K562 (cell line): ENCODE results near the gene WDFY2. TPM values are rescaled to one million over a fixed set of nuclear protein-coding genes. Genes with fewer than 3 reads are reported as not detected.

ENCODE experiments used
- CHD4 ChIP-seq: fragments of 200-600 bp; sonication (generic); IDR thresholded peaks from 3 replicates; pipeline ENCODE4 v1.6.1; 2012; ENCODE audit warnings: low read depth, mild to moderate bottlenecking, mixed read lengths, low read length, inconsistent platforms; ENCODE audit not compliant: insufficient read depth, insufficient replicate concordance, poor library complexity, severe bottlenecking
- E2F1 ChIP-seq: sonication (generic); formaldehyde crosslinking; IDR thresholded peaks from 2 replicates; pipeline ENCODE4 v1.8.1; 2023; ENCODE audit warnings: mild to moderate bottlenecking, missing genetic modification reagents, moderate library complexity
- HMG20A ChIP-seq: fragments of 450-650 bp; formaldehyde crosslinking; conservative IDR thresholded peaks from 2 replicates; pipeline ENCODE4 v1.4.0; 2020; ENCODE audit warnings: mild to moderate bottlenecking, mixed read lengths
- KAT7 ChIP-seq: sonication (generic); formaldehyde crosslinking; IDR thresholded peaks from 2 replicates; pipeline ENCODE4 v1.8.0; 2022; ENCODE audit warnings: missing genetic modification reagents, mild to moderate bottlenecking, borderline replicate concordance
- MAFG ChIP-seq: fragments of 450-650 bp; conservative IDR thresholded peaks from 2 replicates; pipeline ENCODE4 v1.6.1; 2016; ENCODE audit warnings: missing genetic modification characterization, missing compliant biosample characterization
- MAX ChIP-seq: sonication (generic); formaldehyde crosslinking; IDR thresholded peaks from 2 replicates; pipeline ENCODE4 v1.9.0; 2022; ENCODE audit warnings: mild to moderate bottlenecking, missing genetic modification reagents
- MBD2 ChIP-seq: sonication (generic); IDR thresholded peaks from 2 replicates; pipeline ENCODE4 v1.6.1; 2016; ENCODE audit warnings: low read depth, borderline replicate concordance
- SMAD1 ChIP-seq: fragments of 150-350 bp; IDR thresholded peaks from 2 replicates; pipeline ENCODE4 v1.6.1; 2014; ENCODE audit warnings: low read length, low read depth; ENCODE audit not compliant: partially characterized antibody
- TAF9B ChIP-seq: fragments of 450-650 bp; IDR thresholded peaks from 2 replicates; pipeline ENCODE4 v1.6.1; 2018; ENCODE audit warnings: mild to moderate bottlenecking; ENCODE audit not compliant: partially characterized antibody
- TBP ChIP-seq: optimal IDR thresholded peaks from 2 replicates; pipeline ENCODE3; 2011; ENCODE audit warnings: low read depth, low read length, improper control_type of control experiment
- ZC3H8 ChIP-seq: fragments of 450-650 bp; IDR thresholded peaks from 2 replicates; pipeline ENCODE4 v1.6.1; 2017
- ZNF311 ChIP-seq: fragments of 250-450 bp; sonication (Bioruptor Pico); IDR thresholded peaks from 2 replicates; pipeline ENCODE4 v1.4.0; 2020; ENCODE audit warnings: mild to moderate bottlenecking, moderate library complexity
- ZNF551 ChIP-seq: fragments of 250-450 bp; sonication (Bioruptor Pico); IDR thresholded peaks from 2 replicates; pipeline ENCODE4 v1.5.0; 2021; ENCODE audit warnings: mild to moderate bottlenecking, moderate library complexity
- ZNF668 ChIP-seq: fragments of 250-450 bp; sonication (Bioruptor Pico); IDR thresholded peaks from 2 replicates; pipeline ENCODE4 v1.8.0; 2022; ENCODE audit warnings: mild to moderate bottlenecking, inconsistent platforms
- polyA plus RNA-seq, 8 experiments: library from polyadenylated mRNA; depleted of rRNA in 4 of 8; stranded (reverse) in 5 of 8; unstranded in 3 of 8; fragments of >200 nt; fragmentation: Nextera tagmentation in 2 of 8; fragmentation: Illumina TruSeq in 1 of 8; extraction: Ambion mirVana in 2 of 8; extraction: Trizol in 1 of 8; gene quantifications; 2 replicates each; pipeline versions ENCODE4 v1.2.1 to v1.2.3, GENCODE V29; 2011 to 2014; ENCODE audit warnings: inconsistent platforms in 1 of 8, missing spikeins in 1 of 8
- total RNA-seq, 7 experiments: library from RNA; depleted of rRNA in 6 of 7; stranded (reverse); fragments of >200 nt in 6 of 7; fragmentation: Illumina TruSeq in 2 of 7; extraction: Trizol in 2 of 7; gene quantifications; 2 replicates each; pipeline versions ENCODE4 v1.2.1 to v1.2.3, GENCODE V29; 2011 to 2021; ENCODE audit warnings: low replicate concordance in 1 of 7
- TF ChIP-seq, protein P1 (sequence below): sonication (generic); formaldehyde crosslinking; IDR thresholded peaks from 2 replicates; pipeline ENCODE4 v1.8.0; 2022; ENCODE audit warnings: mild to moderate bottlenecking, missing genetic modification reagents, borderline replicate concordance
- TF ChIP-seq, protein P2 (sequence below), 2 experiments: fragments of 450-650 bp; IDR thresholded peaks; 2 replicates each; pipeline ENCODE4 v1.6.1; 2016; ENCODE audit warnings: mild to moderate bottlenecking in 2 of 2, borderline replicate concordance in 1 of 2, low read depth in 1 of 2, moderate library complexity in 1 of 2

The WDFY2 gene
- total and polyA plus RNA-seq, 9 of the 15 experiments (the other 6 are each of a cell fraction or from before 2014, with no cell fraction given) = 0.66 to 6.4 (median 4.4) TPM

DNA sequence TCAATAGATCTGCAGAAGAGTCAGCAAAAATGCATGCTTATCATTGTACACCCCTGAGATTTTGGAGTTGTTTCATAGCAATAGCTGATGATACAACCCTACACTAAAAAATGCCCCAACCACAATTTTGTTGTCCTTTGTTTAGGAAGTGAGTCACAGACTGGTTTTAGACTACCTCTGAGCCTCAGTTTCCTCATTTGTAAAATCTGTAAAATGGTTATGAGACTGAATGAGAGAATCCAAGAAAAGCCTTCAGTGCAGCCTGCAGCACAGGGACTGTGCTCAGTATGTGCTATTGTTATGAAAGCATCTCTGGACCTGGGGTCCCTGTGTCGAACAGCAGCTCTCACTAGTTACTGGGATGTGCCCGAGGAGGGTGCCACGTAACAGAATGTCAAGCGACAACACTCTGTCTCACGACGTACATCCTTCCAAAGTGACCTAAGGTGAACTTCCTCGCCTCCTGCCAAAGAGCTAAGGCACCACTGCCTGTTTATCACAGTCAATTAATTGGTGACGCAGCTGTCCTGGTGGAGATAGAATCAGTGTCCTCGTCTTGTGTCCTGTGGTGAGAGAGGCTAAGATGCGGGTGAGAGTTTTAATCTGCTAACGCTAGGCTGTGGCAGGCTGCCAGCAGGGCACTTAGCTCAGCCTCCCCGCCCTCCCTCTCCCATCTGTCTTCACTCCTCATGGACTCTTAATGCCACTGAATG is 201.6 kb downstream of the WDFY2 start (continued):
- TF ChIP-seq CHD4 = no peak
- TF ChIP-seq MAFG (tag) = 0 out of 2 replicates have a peak, but pooled peaks have one; percentile 11
- no peak for TF ChIP-seq TBP
- no peak for TF ChIP-seq ZNF551 (CRISPR knock-in tag)
- no peak for TF ChIP-seq ZC3H8
- TF ChIP-seq KAT7 (CRISPR knock-in tag) = no peak
- no peak for TF ChIP-seq MBD2
- no peak for TF ChIP-seq ZNF668 (CRISPR knock-in tag)
- TF ChIP-seq SMAD1 = no peak
- TF ChIP-seq MAX (CRISPR knock-in tag) = no peak
- TF ChIP-seq, protein P1, sequence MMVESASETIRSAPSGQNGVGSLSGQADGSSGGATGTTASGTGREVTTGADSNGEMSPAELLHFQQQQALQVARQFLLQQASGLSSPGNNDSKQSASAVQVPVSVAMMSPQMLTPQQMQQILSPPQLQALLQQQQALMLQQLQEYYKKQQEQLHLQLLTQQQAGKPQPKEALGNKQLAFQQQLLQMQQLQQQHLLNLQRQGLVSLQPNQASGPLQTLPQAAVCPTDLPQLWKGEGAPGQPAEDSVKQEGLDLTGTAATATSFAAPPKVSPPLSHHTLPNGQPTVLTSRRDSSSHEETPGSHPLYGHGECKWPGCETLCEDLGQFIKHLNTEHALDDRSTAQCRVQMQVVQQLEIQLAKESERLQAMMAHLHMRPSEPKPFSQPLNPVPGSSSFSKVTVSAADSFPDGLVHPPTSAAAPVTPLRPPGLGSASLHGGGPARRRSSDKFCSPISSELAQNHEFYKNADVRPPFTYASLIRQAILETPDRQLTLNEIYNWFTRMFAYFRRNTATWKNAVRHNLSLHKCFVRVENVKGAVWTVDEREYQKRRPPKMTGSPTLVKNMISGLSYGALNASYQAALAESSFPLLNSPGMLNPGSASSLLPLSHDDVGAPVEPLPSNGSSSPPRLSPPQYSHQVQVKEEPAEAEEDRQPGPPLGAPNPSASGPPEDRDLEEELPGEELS (CRISPR knock-in tag) = no peak
- TF ChIP-seq ZNF311 = no peak
- no peak for TF ChIP-seq TAF9B
- TF ChIP-seq HMG20A = no peak
- TF ChIP-seq, protein P2, sequence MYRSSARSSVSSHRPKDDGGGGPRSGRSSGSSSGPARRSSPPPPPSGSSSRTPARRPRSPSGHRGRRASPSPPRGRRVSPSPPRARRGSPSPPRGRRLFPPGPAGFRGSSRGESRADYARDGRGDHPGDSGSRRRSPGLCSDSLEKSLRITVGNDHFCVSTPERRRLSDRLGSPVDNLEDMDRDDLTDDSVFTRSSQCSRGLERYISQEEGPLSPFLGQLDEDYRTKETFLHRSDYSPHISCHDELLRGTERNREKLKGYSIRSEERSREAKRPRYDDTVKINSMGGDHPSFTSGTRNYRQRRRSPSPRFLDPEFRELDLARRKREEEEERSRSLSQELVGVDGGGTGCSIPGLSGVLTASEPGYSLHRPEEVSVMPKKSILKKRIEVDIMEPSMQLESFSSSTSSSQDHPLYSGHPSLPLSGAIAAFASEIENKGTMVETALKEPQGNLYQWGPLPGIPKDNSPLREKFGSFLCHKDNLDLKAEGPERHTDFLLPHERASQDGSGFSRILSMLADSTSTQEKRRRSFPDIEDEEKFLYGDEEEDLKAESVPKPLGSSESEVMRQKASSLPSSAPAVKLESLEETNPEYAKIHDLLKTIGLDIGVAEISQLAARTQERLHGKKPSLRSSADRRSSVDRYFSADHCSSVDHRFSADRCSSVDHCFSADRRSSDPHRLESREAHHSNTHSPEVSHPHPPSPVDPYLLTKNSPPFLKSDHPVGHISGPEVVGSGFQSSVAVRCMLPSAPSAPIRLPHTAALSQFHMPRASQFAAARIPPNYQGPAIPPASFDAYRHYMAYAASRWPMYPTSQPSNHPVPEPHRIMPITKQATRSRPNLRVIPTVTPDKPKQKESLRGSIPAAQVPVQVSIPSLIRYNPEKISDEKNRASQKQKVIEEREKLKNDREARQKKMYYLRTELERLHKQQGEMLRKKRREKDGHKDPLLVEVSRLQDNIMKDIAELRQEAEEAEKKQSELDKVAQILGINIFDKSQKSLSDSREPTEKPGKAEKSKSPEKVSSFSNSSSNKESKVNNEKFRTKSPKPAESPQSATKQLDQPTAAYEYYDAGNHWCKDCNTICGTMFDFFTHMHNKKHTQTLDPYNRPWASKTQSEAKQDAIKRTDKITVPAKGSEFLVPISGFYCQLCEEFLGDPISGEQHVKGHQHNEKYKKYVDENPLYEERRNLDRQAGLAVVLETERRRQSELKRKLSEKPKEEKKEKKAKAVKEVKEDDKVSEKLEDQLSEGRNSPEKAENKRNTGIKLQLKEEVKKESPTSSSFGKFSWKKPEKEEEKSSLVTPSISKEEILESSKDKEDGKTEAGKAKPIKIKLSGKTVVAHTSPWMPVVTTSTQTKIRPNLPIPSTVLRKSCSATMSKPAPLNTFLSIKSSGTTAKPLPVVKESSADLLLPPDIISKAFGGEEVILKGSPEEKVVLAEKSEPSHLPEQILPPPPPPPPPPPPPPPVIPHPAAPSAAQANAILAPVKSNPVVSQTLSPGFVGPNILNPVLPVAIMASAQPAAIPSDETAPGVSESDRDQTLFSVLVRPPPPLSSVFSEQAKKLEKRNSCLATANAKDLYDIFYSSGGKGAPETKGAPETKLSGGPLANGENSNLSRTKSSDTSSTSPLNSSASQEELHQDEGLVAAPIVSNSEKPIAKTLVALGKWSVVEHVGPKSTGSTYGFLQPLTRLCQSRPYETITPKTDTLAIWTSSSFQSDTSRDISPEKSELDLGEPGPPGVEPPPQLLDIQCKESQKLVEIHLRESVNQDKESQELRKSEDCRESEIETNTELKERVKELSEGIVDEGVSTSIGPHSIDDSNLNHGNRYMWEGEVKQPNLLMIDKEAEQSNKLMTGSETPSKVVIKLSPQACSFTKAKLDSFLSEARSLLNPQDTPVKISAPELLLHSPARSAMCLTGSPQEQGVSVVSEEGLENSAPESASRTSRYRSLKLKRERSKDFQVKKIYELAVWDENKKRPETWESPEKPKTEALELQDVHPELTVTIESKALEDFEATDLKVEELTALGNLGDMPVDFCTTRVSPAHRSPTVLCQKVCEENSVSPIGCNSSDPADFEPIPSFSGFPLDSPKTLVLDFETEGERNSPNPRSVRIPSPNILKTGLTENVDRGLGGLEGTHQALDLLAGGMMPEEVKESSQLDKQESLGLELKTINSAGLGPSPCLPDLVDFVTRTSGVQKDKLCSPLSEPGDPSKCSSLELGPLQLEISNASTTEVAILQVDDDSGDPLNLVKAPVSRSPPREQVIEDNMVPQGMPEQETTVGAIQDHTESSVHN (IDR thresholded peaks at IDR 0.05; ENCODE audit: borderline replicate concordance in 1 of 2, low read depth in 1 of 2) = no peak
- no peak for TF ChIP-seq E2F1 (CRISPR knock-in tag)
